Suppressor macrophage treated with lipopolysaccharide for 4 hours (primary cell): ENCODE results near the gene GRK5.
"Not testable (repeated sequence)": the region's sequence is repeated elsewhere in the genome, so short reads cannot be mapped to it uniquely, and the experiment has no call there.

Experiments
- DNase-seq: peaks from one replicate; pipeline ENCODE4 v3.0.0-alpha.2; 2020

The GRK5 gene

DNA sequence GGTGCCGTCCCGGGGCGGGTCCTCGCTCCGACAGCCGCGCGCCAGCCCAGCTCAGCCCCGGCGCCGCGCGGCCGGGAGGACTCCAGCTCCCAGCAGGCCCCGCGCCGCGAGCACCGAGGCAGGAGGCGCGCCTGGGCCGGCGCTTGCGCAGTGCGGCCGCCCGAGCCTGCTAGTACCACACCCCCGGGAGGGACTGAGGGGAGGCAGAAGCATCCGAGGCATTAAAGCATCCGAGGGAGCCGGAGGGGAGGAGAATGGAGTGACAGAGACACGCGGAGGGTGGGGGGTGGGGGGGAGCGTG, at the start of gene GRK5:
Gene GRK5 (plus strand): TSS at position 206 of the 301 bp plus-strand sequence. CDS start 347 bp downstream, outside the sequence.
- peak; percentile 98 for DNase-seq

DNA sequence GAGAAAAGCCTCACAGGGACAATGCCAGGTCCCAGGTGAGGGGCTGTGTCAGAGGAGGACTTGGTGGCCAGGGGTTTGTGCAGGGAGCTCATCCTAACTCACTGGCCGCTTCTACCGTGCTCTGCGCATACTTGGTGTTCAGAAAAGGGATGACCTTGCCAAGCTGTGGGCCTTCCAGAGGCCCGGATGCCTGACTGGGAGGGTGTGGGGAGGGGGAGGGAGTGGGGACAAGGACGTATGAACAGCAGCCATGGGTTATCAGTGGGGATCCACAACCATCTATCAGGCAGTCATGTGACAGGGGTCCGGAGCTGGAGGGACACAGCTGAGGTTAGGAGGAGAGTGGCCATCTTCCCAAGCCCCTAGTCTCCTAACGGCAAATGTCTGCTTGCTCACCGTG, 48.0 kb upstream of the GRK5 start:
- no peak for DNase-seq

DNA sequence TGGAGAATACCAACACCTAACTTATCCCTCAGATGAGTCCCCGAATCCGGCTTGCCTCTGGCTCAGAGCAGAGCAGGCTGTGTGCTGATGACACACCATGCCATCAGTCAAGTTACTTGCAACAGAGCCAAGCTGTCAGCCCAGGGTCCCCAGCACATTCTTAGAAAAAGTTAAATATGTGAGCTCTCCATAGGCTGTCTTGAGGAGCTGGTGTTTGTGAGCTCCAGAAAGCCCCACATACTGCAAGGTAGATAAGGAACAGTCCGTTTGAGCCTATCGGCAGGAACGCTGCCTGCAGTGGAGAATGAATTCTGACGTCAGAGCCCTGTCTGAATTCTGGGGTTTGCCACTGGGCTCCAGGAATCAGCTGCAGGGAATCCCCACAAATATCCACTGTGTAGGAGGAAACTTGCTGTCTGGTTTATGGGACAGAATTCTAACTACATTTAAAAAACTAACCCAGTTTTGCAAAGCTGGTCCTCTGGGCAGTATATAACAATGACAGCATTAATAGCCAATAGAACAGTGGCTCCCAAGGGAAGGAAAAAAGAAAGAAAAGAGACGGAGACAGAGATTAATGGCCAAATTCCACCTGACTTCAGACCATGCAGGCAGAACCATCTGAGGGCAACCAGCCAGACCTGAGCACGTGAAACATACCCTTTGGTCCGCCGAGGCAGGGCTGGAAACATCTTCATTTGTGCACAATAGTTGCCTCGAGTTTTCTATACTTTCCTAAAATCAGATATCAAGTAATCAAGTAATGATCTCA, 45.5 kb upstream of the GRK5 start:
- DNase-seq = no peak

DNA sequence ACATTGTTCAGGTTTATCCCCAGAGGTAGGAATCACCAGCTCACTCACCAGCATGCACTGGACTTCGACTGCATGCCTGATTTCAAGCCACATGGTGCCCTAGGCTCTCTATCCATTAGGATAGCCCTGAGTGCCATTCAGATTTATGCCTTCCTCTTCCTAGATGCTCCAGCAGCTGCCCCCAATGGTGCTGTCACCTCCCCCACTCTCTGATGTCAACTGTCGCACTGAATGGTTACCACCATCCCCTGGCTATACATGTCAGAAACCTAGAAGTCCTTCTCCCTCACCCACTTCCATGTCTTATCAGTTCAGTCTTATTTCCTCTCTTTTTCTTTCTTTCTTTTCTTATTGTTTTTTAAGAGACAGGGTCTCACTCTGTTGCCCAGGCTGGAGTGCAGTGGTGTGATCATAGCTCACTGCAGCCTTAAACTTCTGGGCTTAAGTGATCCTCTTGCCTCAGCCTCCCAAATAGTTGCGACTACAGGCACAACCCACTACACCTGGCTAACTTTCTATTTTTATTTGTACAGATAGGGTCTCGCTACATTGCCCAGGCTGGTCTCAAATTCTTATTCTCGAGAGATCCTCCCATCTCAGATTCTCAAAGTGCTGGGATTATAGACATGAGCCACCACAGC, 44.8 kb upstream of the GRK5 start:
- no peak for DNase-seq

DNA sequence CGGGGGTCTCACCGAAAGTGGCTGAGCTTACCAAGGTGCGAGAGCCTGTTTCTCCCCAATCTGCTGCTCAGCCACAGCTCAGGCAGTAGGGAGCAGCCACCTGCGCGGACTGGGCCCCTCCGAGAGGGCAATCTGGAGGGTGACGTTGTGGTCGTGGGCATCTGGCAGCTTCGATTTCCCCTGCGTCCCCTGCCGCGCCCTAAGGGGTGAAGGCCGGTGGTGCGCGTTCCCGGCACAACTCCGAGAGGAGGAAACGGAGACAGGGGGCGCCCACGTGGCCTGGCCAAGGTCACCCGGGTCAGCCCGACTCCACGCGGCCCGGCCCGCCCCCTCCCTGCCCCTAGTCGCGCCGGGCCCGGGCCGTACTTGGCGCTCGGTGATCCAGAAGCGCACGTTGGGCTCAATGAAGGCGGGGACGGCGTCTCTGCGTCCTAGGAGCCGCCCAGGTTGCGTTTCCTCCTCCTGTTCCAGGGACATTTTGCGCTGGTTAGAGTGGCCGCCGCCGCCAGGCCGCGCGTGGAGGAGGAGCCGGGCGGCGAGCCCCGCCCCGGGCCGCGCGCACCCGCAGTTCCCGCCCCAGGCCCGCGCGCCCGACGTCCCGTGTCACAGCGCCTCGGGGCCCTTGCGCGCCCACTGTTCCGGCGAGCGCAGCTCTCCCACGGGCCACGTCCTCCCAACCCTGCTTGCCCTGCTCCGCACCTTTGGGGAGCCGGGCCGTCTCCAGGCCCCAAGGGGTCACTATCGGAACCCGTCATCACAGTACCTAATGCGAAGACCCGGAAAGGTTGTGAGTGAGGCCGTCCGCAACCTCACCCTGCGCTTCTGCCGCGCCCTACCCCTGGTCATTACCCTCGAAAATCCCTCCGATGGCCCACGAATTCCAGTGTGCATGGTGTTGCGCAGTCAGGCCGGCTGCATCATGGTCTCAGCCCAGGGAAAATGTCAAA, 41.9 kb upstream of the GRK5 start, which contains the start of gene SFXN4:
Gene SFXN4 (minus strand): TSS at position 544 of the 947 bp plus-strand sequence. CDS start 67 bp downstream, at position 477.
- peak; percentile 86 for DNase-seq

DNA sequence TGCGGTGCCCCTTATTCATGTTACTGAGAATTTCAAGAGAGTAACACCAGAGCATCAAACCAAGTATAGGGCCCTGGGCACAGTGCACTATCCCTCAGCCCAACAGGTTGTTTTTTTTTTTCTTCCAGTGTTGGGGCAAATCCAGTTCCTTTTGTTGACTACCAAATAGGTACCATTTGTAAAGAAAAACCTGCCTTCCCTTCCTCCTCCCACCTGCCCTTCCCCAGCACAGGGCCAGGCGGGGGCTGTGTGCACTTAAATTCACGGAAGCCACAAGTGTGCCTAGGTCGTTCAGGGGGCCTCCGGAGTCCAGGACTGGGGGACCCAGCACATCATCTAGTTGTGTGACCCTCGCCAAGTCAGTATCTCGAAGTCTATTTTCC, 41.3 kb upstream of the GRK5 start:
- no peak for DNase-seq

DNA sequence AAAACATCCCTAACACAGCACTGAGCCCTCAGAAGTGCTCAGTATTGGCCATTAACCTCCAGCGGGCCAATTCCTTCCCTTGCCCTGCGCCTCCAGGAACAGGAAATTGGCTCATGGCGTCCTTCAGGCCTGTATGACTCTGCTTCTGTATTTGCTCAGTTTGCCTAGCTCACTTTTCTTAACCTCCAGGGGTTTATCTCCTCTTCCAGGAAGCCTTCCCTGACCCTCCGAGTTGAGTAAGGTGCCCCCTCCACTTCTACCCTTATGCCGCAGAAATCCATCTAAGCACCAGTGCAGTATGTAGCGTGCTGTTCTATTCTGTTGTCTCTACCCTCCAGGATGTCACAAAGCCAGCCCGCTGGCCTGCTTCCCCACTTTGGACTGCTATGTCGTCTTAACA, 40.8 kb upstream of the GRK5 start:
- peak; percentile 46 for DNase-seq

DNA sequence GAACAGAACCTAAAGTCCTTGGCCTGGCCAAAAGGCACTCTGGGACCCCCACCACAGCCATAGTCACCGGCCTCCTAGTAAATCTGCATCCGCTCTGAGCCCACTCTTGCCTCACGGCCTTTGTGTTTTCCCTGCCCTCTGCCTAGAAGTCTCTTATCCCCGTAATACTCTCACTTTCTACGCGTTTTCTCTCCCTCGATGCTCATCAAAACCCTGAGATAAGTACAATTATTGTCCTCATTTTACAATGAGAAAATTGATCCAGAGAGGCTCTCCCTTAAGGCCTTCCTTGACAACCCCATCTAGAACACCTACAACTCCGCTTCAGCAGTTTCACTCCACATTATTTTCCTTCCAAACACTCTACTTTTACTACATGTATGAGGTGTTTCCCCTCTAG, 40.3 kb upstream of the GRK5 start:
- DNase-seq = no peak

DNA sequence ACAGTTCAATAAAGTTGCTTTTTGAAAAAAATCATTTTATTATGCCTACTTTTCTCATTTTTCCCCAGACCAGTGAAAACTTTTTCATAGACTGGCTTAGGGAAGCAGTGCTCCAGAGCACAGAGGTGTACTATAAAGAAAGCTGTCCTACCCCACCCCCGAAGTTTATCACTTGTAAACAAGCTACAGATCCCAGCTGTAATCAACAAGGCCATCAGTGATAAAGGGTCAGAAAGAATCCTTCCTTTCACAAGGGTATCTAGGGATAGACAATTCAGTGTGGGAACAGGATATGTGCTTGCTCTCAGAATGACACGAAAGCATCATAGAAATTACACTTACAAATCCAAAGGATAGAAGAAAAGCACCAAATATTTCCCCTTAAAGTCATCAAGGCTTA, 33.3 kb upstream of the GRK5 start:
- no peak for DNase-seq

DNA sequence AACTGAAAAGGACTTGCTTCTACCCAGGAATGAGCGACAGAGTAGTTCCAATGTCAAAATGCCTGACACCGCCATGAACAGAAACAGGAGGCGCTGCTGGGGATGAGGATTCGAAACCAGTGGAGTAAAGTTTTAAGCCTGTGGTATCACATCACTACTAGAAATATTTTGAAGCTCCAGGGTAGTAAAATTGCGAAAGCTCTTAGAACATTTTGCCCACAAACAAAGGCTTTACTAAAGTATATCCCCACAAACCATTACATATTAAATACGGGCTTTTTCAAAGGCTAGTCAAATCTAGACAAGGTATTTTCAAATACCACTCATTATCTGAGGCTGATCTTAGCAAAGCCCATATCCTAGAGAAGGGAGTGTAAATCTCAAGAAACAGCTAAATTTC, 31.2 kb upstream of the GRK5 start:
- DNase-seq = no peak

DNA sequence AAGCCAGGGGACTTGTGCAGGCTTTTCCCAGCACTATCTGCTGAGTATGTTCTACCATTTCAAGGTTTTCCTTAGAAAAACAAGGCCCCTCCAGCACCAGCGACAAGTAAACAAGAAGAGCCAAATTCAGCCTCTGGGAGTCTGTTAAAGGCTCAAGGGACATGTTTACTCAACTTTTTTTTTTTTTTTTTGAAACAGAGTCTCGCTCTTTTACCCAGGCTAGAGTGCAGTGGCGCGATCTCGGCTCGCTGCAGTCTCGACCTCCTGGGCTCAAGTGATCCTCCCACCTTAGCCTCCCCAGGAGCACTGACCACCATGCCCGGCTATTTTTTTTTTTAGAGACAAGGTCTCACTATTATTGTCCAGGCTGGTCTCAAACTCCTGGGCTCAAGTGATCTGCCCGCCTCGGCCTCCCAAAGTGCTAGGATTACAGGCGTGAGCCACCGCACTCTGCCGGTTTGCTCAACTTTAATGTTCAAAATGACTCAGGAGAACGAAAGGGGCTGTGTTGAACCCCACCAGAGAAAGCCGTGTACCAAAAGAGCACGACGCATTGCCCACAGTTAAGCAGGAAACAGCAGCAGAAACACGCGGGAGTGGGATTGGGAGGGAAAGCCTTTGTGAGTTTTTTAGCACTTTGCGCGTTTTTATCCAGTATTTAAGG, 29.5 kb upstream of the GRK5 start:
- DNase-seq = peak; percentile 40

DNA sequence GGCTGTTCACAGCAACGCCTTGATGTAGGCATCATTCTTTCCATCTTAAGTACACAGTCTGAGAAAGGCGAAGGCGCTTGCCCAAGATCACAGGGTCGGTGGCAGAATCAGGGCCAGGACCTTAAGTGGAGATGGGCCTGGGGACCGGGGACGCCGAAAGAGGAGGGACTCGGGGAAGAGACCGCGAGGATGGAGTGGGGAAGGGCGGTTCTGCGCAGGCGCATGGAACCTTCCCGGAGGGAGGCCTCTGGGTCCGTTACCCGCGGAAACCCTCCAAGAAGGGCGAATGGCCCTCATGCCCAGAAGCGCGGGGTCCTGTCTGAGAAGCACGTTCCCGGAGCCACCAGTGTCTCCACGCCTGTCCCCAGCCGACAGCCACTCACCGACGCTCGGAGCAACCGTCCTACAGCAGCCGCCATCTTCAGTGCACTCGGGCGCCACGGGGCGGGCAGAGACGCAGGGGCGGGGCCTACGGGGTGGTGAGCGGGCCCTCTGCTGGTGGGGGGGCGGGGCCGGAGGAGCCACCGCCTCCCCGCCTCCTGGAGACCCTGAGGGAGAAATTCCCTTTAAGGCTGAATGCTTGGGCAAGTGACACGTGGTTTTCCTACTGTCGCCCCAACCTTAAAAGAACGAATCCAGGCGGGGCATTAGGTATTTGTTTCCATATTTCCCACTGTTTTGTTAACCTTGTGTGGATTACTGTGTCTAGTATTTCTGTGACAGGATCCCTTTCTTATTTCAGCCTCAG, 28.8 kb upstream of the GRK5 start, which contains the start of gene PRDX3:
Gene PRDX3 (minus strand): TSS at position 441 of the 748 bp plus-strand sequence. CDS start 22 bp downstream, at position 419.
- peak; percentile 94 for DNase-seq

DNA sequence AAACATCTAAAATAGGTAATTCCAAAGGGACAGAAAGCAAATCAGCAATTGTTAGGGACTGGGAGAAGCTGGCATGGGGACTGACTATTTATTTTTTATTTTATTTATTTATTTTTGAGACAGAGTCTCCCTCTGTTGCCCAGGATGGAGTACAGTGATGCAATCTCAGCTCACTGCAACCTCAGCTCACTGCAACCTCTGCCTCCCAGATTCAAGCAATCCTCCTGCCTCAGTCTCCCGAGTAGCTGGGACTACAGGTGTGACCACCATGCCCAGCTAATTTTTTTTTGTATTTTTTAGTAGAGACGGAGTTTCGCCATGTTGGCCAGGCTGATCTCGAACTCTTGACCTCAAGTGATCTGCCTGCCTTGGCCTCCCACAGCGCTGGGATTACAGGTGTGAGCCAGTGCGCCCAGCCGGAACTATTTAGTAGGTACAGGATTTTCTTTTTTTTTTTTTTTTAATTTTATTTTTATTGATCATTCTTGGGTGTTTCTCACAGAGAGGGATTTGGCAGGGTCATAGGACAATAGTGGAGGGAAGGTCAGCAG, 26.4 kb upstream of the GRK5 start:
- DNase-seq = not testable (repeated sequence)

DNA sequence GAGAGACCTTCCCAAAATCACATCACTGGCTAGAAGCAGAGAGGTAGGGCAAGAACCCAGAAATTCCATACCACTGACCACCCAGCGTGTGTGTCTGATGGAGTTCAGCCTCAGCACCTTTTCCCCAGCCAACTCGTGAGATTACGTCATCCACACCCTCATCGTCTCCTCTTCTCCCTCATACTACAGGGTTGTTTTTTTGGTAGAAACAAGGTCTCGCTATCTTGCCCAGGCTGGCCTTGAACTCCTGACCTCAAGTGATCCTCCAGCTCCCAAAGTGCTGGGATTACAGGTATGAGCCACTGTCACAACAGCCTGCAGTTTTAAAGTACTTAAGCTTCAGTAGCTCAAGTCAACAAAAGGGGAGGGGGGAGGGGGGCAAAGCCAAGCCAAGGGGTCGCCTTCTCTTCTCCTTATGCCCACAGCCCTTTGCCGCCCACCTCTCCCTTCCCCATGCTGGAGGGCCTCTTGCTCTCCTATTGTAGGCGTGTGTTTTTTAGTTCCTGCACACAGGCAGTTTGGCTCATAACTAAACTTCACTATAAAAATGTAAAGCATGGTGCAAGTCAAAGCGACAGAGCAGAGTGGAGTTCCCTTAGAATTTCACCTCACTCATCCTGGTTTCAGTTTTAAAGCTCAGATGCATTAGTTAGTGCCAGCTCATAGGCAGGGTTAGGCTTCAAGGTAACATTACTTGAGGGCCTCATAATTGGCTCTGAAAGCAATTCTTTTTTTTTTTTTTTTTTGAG, 23.5 kb upstream of the GRK5 start:
- no peak for DNase-seq

DNA sequence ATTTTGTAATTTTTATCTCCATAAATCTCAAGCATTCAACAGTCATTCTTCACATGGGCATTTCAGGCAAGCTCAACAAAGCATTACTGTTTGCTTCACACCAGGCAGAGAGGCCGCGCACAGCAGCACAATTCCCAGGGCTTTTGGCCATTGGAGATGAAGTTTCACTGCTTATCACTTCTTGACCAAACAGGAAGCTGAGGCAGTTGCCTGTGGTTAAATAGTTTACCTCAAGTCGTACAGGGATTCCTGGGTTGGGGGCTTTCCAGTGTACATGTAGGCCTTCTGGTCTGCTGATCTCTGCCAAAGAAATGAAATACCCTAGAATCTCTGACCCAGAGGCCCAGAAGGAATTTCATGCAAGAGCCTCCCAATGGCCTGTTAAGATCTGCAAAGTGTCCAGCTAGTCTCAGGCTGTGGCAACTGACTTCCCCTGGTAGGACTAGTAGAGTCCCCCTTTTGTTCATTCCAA, 17.5 kb upstream of the GRK5 start:
- no peak for DNase-seq

DNA sequence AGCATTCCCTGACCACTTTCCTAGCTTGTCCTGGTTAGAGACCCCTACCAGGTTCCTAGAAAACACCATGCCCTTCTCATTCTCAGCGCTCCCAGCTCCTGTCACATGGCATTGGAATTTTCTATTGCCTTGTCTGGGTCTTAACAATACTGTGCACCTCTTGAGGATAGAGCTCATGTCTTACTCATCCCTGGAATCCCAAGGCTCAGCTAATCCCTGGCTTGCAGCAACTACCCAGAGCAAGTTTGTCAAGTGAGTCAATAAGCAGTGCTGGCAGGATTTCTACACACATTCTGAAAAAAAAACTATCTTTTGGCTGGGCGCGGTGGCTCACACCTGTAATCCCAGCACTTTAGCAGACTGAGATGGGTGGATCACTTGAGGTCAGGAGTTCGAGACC, 17.0 kb upstream of the GRK5 start:
- DNase-seq = no peak

DNA sequence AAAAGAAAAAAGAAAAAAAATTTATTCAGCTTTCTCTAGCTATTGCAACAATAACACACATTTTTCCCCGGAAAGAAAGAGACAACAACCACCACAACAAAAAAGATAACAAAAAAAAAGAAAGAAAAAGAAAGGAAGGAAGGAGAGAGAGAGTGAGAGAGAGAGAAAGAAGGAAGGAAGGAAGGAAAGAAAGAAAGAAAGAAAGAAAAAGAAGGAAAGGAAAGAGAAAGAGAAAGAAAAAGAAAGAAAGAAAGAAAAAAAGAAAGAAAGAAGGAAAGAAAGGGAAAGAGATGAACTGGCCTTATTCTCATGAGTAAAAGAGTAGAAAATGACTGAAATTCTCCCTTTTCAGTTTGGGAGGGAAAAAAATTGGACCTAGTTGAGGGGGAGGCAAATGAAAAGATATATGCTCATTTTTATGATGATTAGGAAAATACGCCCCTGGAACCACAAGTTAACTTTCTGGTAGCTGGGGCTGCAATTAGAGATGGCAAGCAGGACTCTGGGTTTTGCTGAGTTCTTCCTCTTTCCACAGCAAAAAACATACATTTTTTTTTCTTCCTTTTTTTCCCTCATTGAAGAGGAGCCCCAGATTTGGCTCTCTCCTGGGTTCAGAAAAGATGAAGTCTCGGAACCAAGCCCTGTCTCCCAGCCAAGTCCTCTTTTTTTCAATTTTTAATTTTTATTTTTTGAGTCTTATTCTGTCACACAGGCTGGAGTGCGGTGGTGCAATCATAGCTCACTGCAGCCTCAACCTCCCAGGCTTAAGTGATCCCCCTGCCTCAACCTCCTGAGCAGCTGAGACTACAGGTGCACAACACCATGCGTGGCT, 16.2 kb upstream of the GRK5 start:
- DNase-seq = no peak

DNA sequence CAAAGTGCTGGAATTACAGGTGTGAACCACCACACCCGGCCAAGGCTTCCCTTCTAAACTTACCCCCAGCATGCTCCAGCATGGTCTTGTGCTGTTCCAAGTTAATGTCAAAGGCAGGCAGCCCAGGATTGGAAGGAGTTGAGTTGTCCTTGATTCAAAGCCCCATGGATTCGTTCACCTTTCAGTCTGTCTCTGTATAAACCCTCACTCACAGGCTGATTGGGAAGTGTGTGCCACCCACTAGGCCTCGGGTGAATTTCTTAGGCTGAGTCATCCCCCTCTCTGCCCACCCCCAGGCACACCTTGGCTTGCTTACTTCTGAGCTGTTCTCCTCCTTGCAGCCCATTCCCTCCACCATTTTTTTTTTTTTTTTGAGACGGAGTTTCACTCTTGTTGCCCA, 15.5 kb upstream of the GRK5 start:
- no peak for DNase-seq

DNA sequence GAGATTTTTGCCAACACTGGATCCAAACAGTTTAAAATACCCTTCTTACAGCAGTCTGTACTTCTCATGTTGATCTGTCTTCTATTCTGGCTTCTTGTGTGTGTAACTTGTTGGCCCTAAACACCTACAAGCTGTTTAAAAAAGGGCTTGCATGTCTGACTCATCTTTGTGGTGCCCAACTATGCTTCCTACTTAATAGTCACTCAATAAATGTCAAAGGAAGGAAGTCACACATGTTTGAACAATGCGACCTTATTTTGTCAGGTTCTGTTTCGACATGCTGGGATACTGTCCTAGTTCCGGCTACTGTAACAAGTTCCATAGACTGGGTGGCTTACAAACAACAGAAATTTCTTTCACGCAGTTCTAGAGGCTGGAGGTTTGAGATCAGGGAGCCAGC, 9.4 kb upstream of the GRK5 start:
- peak; percentile 56 for DNase-seq

DNA sequence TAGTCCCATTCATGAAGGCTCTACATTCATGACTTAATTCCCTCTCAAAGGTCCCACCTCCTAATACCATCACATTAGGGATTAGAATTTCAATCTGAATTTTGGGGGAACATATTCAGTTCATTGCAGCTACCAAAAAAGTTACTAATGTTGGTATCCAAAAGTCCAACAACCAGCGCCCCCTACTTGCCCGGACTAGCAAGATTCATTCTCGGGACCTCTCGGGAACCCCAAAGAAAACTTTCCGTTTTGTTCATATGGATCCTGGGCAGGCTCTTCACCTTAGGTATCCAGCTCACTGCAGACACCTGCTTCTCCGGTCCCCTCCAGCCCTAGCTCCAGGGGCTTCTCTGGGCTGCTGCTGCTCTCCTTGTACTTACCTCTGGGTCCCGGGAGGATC, 8.9 kb upstream of the GRK5 start:
- DNase-seq = peak; percentile 25
